ENCODE results near the gene PRDM16. TPM values are rescaled to one million over a fixed set of nuclear protein-coding genes. Genes with fewer than 3 reads are reported as not detected.

PRDM16 gene
- polyA plus RNA-seq, 3 donors: not detected

- H3K4me2 ChIP-seq (replicated peaks; ENCODE audit: extremely low read depth, low read length, poor library complexity, severe bottlenecking): no peak overlapping the region
- WGBS (ENCODE audit: insufficient coverage): 92% methylated on average over 5 of the region's 12 CpGs
- TF ChIP-seq CTCF (IDR thresholded peaks at IDR 0.05): no peak
- H3K27ac ChIP-seq (ENCODE audit: low read depth in 1 of 2, low read length in 2 of 2): no peak overlapping the region
- no peak overlapping the region for H3K27ac Mint-ChIP-seq
- H3K4me1 ChIP-seq (ENCODE audit: control insufficient read depth in 1 of 2, insufficient read depth in 2 of 2, low read length in 2 of 2): no peaks in the 10 kb centered on the region
- H3K4me3 ChIP-seq (replicated peaks in 1 of 3; ENCODE audit: low read depth in 2 of 3, low read length in 3 of 3): no peak overlapping the region
- no peak overlapping the region for H2AFZ ChIP-seq (ENCODE audit: insufficient read depth, low read depth, low read length, poor library complexity, severe bottlenecking)
- H3K27me3 ChIP-seq (ENCODE audit: control insufficient read depth in 2 of 2, insufficient read depth in 2 of 2, low read length in 2 of 2): no peaks in the 10 kb centered on the region
- intact Hi-C loops (cut with micrococcal nuclease): no loop called here
- H4K20me1 ChIP-seq (ENCODE audit: insufficient read depth, low read length): no peaks in the 10 kb centered on the region
- peaks cover 0 to 7% (median 3%) of the 10 kb centered on the region in 7 donors for H3K9me3 Mint-ChIP-seq
- no peaks in the 10 kb centered on the region for H3K36me3 Mint-ChIP-seq
- no peak overlapping the region for H3K9ac ChIP-seq (ENCODE audit: insufficient read depth, low read length, poor library complexity, severe bottlenecking)
- H3K4me3 Mint-ChIP-seq: no peak overlapping the region
- no peaks in the 10 kb centered on the region for H3K9me3 ChIP-seq (replicated peaks in 1 of 2; ENCODE audit: control insufficient read depth in 1 of 2, insufficient read depth in 1 of 2, low read length in 2 of 2)
- no peak for DNase-seq
- H3K4me1 Mint-ChIP-seq: no peaks in the 10 kb centered on the region
- H3K27me3 Mint-ChIP-seq (ENCODE audit: low read depth in 3 of 3): peaks cover 0 to 5% (median 4%) of the 10 kb centered on the region in 3 donors
- no peaks in the 10 kb centered on the region for H3K79me2 ChIP-seq (ENCODE audit: insufficient read depth, low read length)
- H3K36me3 ChIP-seq (replicated peaks in 1 of 2; ENCODE audit: control insufficient read depth in 1 of 2, insufficient read depth in 2 of 2, low read length in 2 of 2): no peaks in the 10 kb centered on the region
These were observed 73.7 kb downstream of the PRDM16 start for GRCh38 chr1:3142751-3143150.

GRCh38 chr1:3145532-3146325, 76.7 kb downstream of the PRDM16 start:
- H2AFZ ChIP-seq (ENCODE audit: insufficient read depth, low read depth, low read length, poor library complexity, severe bottlenecking): no peak overlapping the region
- Mint-ChIP-seq H3K4me3 (no peak overlapping the region), H3K36me3 (no peaks in the 10 kb centered on the region), H3K4me1 (no peaks in the 10 kb centered on the region), H3K9me3 (peaks cover 0 to 7% (median 3%) of the 10 kb centered on the region in 7 donors), H3K27ac (no peak overlapping the region), H3K27me3 (ENCODE audit: low read depth in 3 of 3) (peaks cover 3 to 6% (median 4%) of the 10 kb centered on the region in 3 donors)
- no peaks in the 10 kb centered on the region for H4K20me1 ChIP-seq (ENCODE audit: insufficient read depth, low read length)
- no peak overlapping the region for H3K4me3 ChIP-seq (replicated peaks in 1 of 3; ENCODE audit: low read depth in 2 of 3, low read length in 3 of 3)
- no peak for TF ChIP-seq CTCF (IDR thresholded peaks at IDR 0.05)
- H3K79me2 ChIP-seq (ENCODE audit: insufficient read depth, low read length): no peaks in the 10 kb centered on the region
- no peaks in the 10 kb centered on the region for H3K9me3 ChIP-seq (replicated peaks in 1 of 2; ENCODE audit: control insufficient read depth in 1 of 2, insufficient read depth in 1 of 2, low read length in 2 of 2)
- no peaks in the 10 kb centered on the region for H3K4me1 ChIP-seq (ENCODE audit: control insufficient read depth in 1 of 2, insufficient read depth in 2 of 2, low read length in 2 of 2)
- H3K4me2 ChIP-seq (replicated peaks; ENCODE audit: extremely low read depth, low read length, poor library complexity, severe bottlenecking): no peak overlapping the region
- no peaks in the 10 kb centered on the region for H3K27me3 ChIP-seq (ENCODE audit: control insufficient read depth in 2 of 2, insufficient read depth in 2 of 2, low read length in 2 of 2)
- intact Hi-C loops (cut with micrococcal nuclease): no loop called here
- H3K9ac ChIP-seq (ENCODE audit: insufficient read depth, low read length, poor library complexity, severe bottlenecking): no peak overlapping the region
- DNase-seq: no peak
- WGBS (ENCODE audit: insufficient coverage): 93% methylated on average over 29 of the region's 39 CpGs
- H3K36me3 ChIP-seq (replicated peaks in 1 of 2; ENCODE audit: control insufficient read depth in 1 of 2, insufficient read depth in 2 of 2, low read length in 2 of 2): no peaks in the 10 kb centered on the region
- H3K27ac ChIP-seq (ENCODE audit: low read depth in 1 of 2, low read length in 2 of 2): no peak overlapping the region

Measured in CD14-positive monocyte (primary cell).